ENCODE results near the gene NTM.

The NTM gene

GRCh38 chr11:131375915-131376314 lies 5.5 kb downstream of the NTM start:
- no peak for DNase-seq
- H2AFZ ChIP-seq (ENCODE audit: low read depth, low read length), result no peak overlapping the region
- H3K9ac ChIP-seq (ENCODE audit: low read length), result no peak overlapping the region
- H2BK5ac ChIP-seq (ENCODE audit: low read depth, low read length, poor library complexity, severe bottlenecking), result no peak overlapping the region
- no peak overlapping the region for H3K4me2 ChIP-seq (ENCODE audit: low read length, poor library complexity, severe bottlenecking)
- WGBS, result 78% methylated on average over 3 of the region's 3 CpGs
- no peak overlapping the region for H4K8ac ChIP-seq (ENCODE audit: low read length)
- H4K91ac ChIP-seq (ENCODE audit: low read length), result no peak overlapping the region
- H3K4ac ChIP-seq (ENCODE audit: low read depth in 1 of 2, low read length in 2 of 2), result no peak overlapping the region
- H3K9me3 ChIP-seq (ENCODE audit: control insufficient read depth, low read length), result no peaks in the 10 kb centered on the region
- no peak overlapping the region for H2BK12ac ChIP-seq (ENCODE audit: low read length in 2 of 2)
- H2BK120ac ChIP-seq (ENCODE audit: low read depth, low read length), result no peak overlapping the region
- no peaks in the 10 kb centered on the region for H3K79me1 ChIP-seq (replicated peaks; ENCODE audit: low read length, poor library complexity, severe bottlenecking)
- no peak overlapping the region for H3K23ac ChIP-seq (ENCODE audit: low read length in 2 of 2)
- no peaks in the 10 kb centered on the region for H3K36me3 ChIP-seq (ENCODE audit: control insufficient read depth in 1 of 2, insufficient read depth in 2 of 2, low read depth in 1 of 2, low read length in 2 of 2)
- H3K4me1 ChIP-seq (ENCODE audit: control insufficient read depth, insufficient read depth, low read depth, low read length), result no peaks in the 10 kb centered on the region
- no peak overlapping the region for H3K4me3 ChIP-seq (ENCODE audit: insufficient read depth in 1 of 2, low read depth in 1 of 2, low read length in 2 of 2)
- no peak overlapping the region for H3K14ac ChIP-seq (ENCODE audit: low read length in 2 of 2)
- no peak overlapping the region for H2AK5ac ChIP-seq (ENCODE audit: low read length, severe bottlenecking)
- H3K27me3 ChIP-seq (ENCODE audit: control insufficient read depth in 1 of 2, insufficient read depth in 1 of 2, low read length in 2 of 2), result peaks cover 0 to 64% of the 10 kb centered on the region in 2 experiments
- H2BK15ac ChIP-seq (ENCODE audit: low read depth, poor library complexity, severe bottlenecking), result no peak overlapping the region
- H3K27ac ChIP-seq (ENCODE audit: low read length, poor library complexity, severe bottlenecking), result no peak overlapping the region
- no peak overlapping the region for H3K18ac ChIP-seq (ENCODE audit: low read depth in 1 of 2, low read length in 2 of 2)

GRCh38 chr11:131378931-131379330 lies 8.5 kb downstream of the NTM start:
- Histone ChIP-seq H2BK15ac (ENCODE audit: low read depth, poor library complexity, severe bottlenecking) (no peak overlapping the region), H3K4me1 (ENCODE audit: control insufficient read depth, insufficient read depth, low read depth, low read length) (no peaks in the 10 kb centered on the region), H3K4me3 (ENCODE audit: insufficient read depth in 1 of 2, low read depth in 1 of 2, low read length in 2 of 2) (no peak overlapping the region), H2BK12ac (ENCODE audit: low read length in 2 of 2) (no peak overlapping the region), H3K23ac (ENCODE audit: low read length in 2 of 2) (no peak overlapping the region), H2AFZ (ENCODE audit: low read depth, low read length) (no peak overlapping the region), H3K9ac (ENCODE audit: low read length) (no peak overlapping the region), H2BK5ac (ENCODE audit: low read depth, low read length, poor library complexity, severe bottlenecking) (no peak overlapping the region), H3K27me3 (ENCODE audit: control insufficient read depth in 1 of 2, insufficient read depth in 1 of 2, low read length in 2 of 2) (peaks cover 0 to 36% of the 10 kb centered on the region in 2 experiments), H3K9me3 (ENCODE audit: control insufficient read depth, low read length) (no peaks in the 10 kb centered on the region), H3K14ac (ENCODE audit: low read length in 2 of 2) (no peak overlapping the region), H3K4me2 (ENCODE audit: low read length, poor library complexity, severe bottlenecking) (no peak overlapping the region), H3K36me3 (ENCODE audit: control insufficient read depth in 1 of 2, insufficient read depth in 2 of 2, low read depth in 1 of 2, low read length in 2 of 2) (no peaks in the 10 kb centered on the region), H4K8ac (ENCODE audit: low read length) (no peak overlapping the region), H2BK120ac (ENCODE audit: low read depth, low read length) (no peak overlapping the region), H3K79me1 (replicated peaks; ENCODE audit: low read length, poor library complexity, severe bottlenecking) (no peaks in the 10 kb centered on the region), H3K4ac (ENCODE audit: low read depth in 1 of 2, low read length in 2 of 2) (no peak overlapping the region), H3K27ac (ENCODE audit: low read length, poor library complexity, severe bottlenecking) (no peak overlapping the region), H2AK5ac (ENCODE audit: low read length, severe bottlenecking) (no peak overlapping the region), H4K91ac (ENCODE audit: low read length) (no peak overlapping the region), H3K18ac (ENCODE audit: low read depth in 1 of 2, low read length in 2 of 2) (no peak overlapping the region)
- DNase-seq, result no peak
- WGBS, result 65% methylated on average over 1 of the region's 1 CpG

GRCh38 chr11:131385763-131386390 lies 15.5 kb downstream of the NTM start:
- H2AK5ac ChIP-seq (ENCODE audit: low read length, severe bottlenecking), result no peak overlapping the region
- no peak overlapping the region for H3K4ac ChIP-seq (ENCODE audit: low read depth in 1 of 2, low read length in 2 of 2)
- no peaks in the 10 kb centered on the region for H3K36me3 ChIP-seq (ENCODE audit: control insufficient read depth in 1 of 2, insufficient read depth in 2 of 2, low read depth in 1 of 2, low read length in 2 of 2)
- no peak overlapping the region for H2BK120ac ChIP-seq (ENCODE audit: low read depth, low read length)
- H3K9ac ChIP-seq (ENCODE audit: low read length), result no peak overlapping the region
- DNase-seq, result no peak
- no peak overlapping the region for H3K4me3 ChIP-seq (ENCODE audit: insufficient read depth in 1 of 2, low read depth in 1 of 2, low read length in 2 of 2)
- H3K4me1 ChIP-seq (ENCODE audit: control insufficient read depth, insufficient read depth, low read depth, low read length), result no peaks in the 10 kb centered on the region
- no peak overlapping the region for H2AFZ ChIP-seq (ENCODE audit: low read depth, low read length)
- H3K4me2 ChIP-seq (ENCODE audit: low read length, poor library complexity, severe bottlenecking), result no peak overlapping the region
- H3K27me3 ChIP-seq (ENCODE audit: control insufficient read depth in 1 of 2, insufficient read depth in 1 of 2, low read length in 2 of 2), result peaks cover 0 to 8% of the 10 kb centered on the region in 2 experiments
- H2BK5ac ChIP-seq (ENCODE audit: low read depth, low read length, poor library complexity, severe bottlenecking), result no peak overlapping the region
- no peak overlapping the region for H2BK12ac ChIP-seq (ENCODE audit: low read length in 2 of 2)
- 96% methylated on average over 3 of the region's 4 CpGs for WGBS
- no peaks in the 10 kb centered on the region for H3K79me1 ChIP-seq (replicated peaks; ENCODE audit: low read length, poor library complexity, severe bottlenecking)
- no peaks in the 10 kb centered on the region for H3K9me3 ChIP-seq (ENCODE audit: control insufficient read depth, low read length)
- H3K14ac ChIP-seq (ENCODE audit: low read length in 2 of 2), result no peak overlapping the region
- no peak overlapping the region for H3K18ac ChIP-seq (ENCODE audit: low read depth in 1 of 2, low read length in 2 of 2)
- no peak overlapping the region for H4K91ac ChIP-seq (ENCODE audit: low read length)
- H3K27ac ChIP-seq (ENCODE audit: low read length, poor library complexity, severe bottlenecking), result no peak overlapping the region
- no peak overlapping the region for H4K8ac ChIP-seq (ENCODE audit: low read length)
- no peak overlapping the region for H3K23ac ChIP-seq (ENCODE audit: low read length in 2 of 2)
- H2BK15ac ChIP-seq (ENCODE audit: low read depth, poor library complexity, severe bottlenecking), result no peak overlapping the region

- H3K4me3 ChIP-seq (ENCODE audit: insufficient read depth in 1 of 2, low read depth in 1 of 2, low read length in 2 of 2), result no peak overlapping the region
- H3K36me3 ChIP-seq (ENCODE audit: control insufficient read depth in 1 of 2, insufficient read depth in 2 of 2, low read depth in 1 of 2, low read length in 2 of 2), result no peaks in the 10 kb centered on the region
- no peaks in the 10 kb centered on the region for H3K9me3 ChIP-seq (ENCODE audit: control insufficient read depth, low read length)
- H2BK120ac ChIP-seq (ENCODE audit: low read depth, low read length), result no peak overlapping the region
- H3K79me1 ChIP-seq (replicated peaks; ENCODE audit: low read length, poor library complexity, severe bottlenecking), result no peaks in the 10 kb centered on the region
- H2AFZ ChIP-seq (ENCODE audit: low read depth, low read length), result no peak overlapping the region
- no peak overlapping the region for H3K14ac ChIP-seq (ENCODE audit: low read length in 2 of 2)
- no peak overlapping the region for H2BK5ac ChIP-seq (ENCODE audit: low read depth, low read length, poor library complexity, severe bottlenecking)
- no peak overlapping the region for H3K23ac ChIP-seq (ENCODE audit: low read length in 2 of 2)
- H3K18ac ChIP-seq (ENCODE audit: low read depth in 1 of 2, low read length in 2 of 2), result no peak overlapping the region
- H3K4me1 ChIP-seq (ENCODE audit: control insufficient read depth, insufficient read depth, low read depth, low read length), result no peaks in the 10 kb centered on the region
- no peak overlapping the region for H3K27ac ChIP-seq (ENCODE audit: low read length, poor library complexity, severe bottlenecking)
- DNase-seq, result no peak
- no peak overlapping the region for H2BK15ac ChIP-seq (ENCODE audit: low read depth, poor library complexity, severe bottlenecking)
- 82% methylated on average over 2 of the region's 2 CpGs for WGBS
- no peak overlapping the region for H4K91ac ChIP-seq (ENCODE audit: low read length)
- no peak overlapping the region for H4K8ac ChIP-seq (ENCODE audit: low read length)
- no peak overlapping the region for H3K9ac ChIP-seq (ENCODE audit: low read length)
- H2BK12ac ChIP-seq (ENCODE audit: low read length in 2 of 2), result no peak overlapping the region
- no peak overlapping the region for H2AK5ac ChIP-seq (ENCODE audit: low read length, severe bottlenecking)
- H3K4ac ChIP-seq (ENCODE audit: low read depth in 1 of 2, low read length in 2 of 2), result no peak overlapping the region
- H3K4me2 ChIP-seq (ENCODE audit: low read length, poor library complexity, severe bottlenecking), result no peak overlapping the region
- peaks cover 0 to 8% of the 10 kb centered on the region in 2 experiments for H3K27me3 ChIP-seq (ENCODE audit: control insufficient read depth in 1 of 2, insufficient read depth in 1 of 2, low read length in 2 of 2)
Measured at GRCh38 chr11:131386408-131386807, 16.0 kb downstream of the NTM start.

All from mesenchymal stem cell (in vitro differentiated cells and primary cell).